Activated B cell treated with CpG ODN at 0.5 μM for 24 hours (primary cell): Measurements from ENCODE around the gene PTRH1. TPM values are rescaled to one million over a fixed set of nuclear protein-coding genes. Genes with fewer than 3 reads are reported as not detected.
A peak's percentile ranks its signal among the peaks of the same experiment; 100 is the strongest.

Experiments
- ATAC-seq: fragments of 200-7000 bp; cut with Tn5 transposase; one replicate; pipeline ENCODE4 v1.10.0; 2021; ENCODE audit warnings: low read depth, mild to moderate bottlenecking, moderate library complexity
- CTCF ChIA-PET: fragments of 350-600 bp; sonication (Branson Sonifier 250); formaldehyde crosslinking; loops from one replicate; lab custom pipeline; 2021; ENCODE audit warnings: antibody characterized with exemption; lab: Charles Lee
- POLR2A ChIA-PET: fragments of 350-600 bp; sonication (Branson Sonifier 250); formaldehyde crosslinking; loops from one replicate; lab custom pipeline; 2021; ENCODE audit warnings: antibody characterized with exemption; lab: Charles Lee
- DNase-seq: peaks from one replicate; pipeline ENCODE4 v3.0.0; 2022
- H3K27ac Mint-ChIP-seq: one replicate; pipeline ENCODE4 v1.8.0; 2020; ENCODE audit warnings: mixed read lengths
- H3K27me3 Mint-ChIP-seq: one replicate; pipeline ENCODE4 v1.8.0; 2021; ENCODE audit warnings: mixed read lengths
- H3K36me3 Mint-ChIP-seq: one replicate; pipeline ENCODE4 v1.8.0; 2021; ENCODE audit warnings: low read depth, mixed read lengths
- H3K4me1 Mint-ChIP-seq: one replicate; pipeline ENCODE4 v1.8.0; 2021; ENCODE audit warnings: mixed read lengths
- H3K4me3 Mint-ChIP-seq: one replicate; pipeline ENCODE4 v1.8.0; 2020; ENCODE audit warnings: mild to moderate bottlenecking, mixed read lengths
- H3K9me3 Mint-ChIP-seq: one replicate; pipeline ENCODE4 v1.8.0; 2020; ENCODE audit warnings: mixed read lengths
- intact Hi-C: fragments of 100-400 bp; cut with micrococcal nuclease; formaldehyde crosslinking; loops from one replicate; pipeline ENCODE4 v1.15.1; 2024
- total RNA-seq: library from RNA; stranded (reverse); gene quantifications from 2 replicates; pipeline ENCODE4 v1.2.3, GENCODE V29; 2022
- TF ChIP-seq, protein P1 (sequence below): fragments of 200-600 bp; IDR thresholded peaks from one replicate; pipeline ENCODE4 v1.8.0; 2022; ENCODE audit warnings: antibody characterized with exemption, mild to moderate bottlenecking

The PTRH1 gene
- total RNA-seq, 1 donor from 2014 or later, result 12.7 TPM

DNA sequence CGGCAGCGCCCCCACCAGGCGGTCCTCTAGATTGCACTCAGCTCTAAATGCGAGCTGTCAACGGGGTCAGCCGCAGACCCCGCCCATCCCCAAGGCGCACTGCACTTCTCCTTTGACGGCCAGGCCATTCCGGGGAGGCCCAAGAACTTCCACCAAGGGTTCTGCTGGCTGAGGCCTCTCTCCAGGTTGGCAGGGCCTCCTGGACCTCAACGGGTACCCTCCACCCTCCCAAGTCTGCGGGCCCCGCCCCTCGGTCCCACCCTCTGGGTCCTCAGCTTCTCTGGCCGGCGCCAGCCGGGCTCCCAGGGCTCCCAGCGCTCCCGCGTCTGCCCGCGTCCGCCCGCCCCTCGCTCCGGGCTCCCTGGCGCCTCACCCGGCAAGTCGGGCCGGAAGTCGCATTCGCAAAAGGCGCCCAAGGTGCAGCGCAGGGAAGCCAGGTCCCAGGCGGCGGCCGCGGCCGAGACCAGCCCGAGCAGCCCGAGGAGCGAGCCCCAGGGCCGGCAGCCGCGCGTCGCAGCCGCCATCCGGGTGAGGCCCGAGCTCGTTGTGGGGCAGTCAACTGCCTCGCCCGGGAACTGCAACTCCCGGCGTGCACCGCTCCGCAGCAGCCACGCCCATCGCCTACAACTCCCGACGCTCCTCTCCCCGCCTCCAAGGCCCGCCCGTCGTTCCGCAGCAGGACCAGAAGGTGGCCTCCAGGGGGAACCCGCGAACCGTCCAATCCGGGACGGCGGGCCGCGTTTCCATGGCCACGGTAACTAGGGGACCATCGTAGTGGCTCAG lies 19.5 kb upstream of the PTRH1 start, which contains the start of gene TOR2A:
TOR2A (minus strand) TSS at position 548 of the 783 bp plus-strand sequence; CDS start at position 524, 24 bp downstream.
- ChIA-PET POLR2A (interaction anchor here (0.5 to 2.4 kb wide), 30 partner anchors 11 to 820 kb away, joined by 3 to 24 read pairs (median 6); partner anchors contain the start of genes CDK9, ENG, FPGS and LRSAM1), CTCF (interaction anchor here (0.6 to 2.4 kb wide), 40 partner anchors 9 to 794 kb away, joined by 3 to 45 read pairs (median 5); partner anchors contain the start of genes CDK9, CFAP157, ENG and LRSAM1)
- Mint-ChIP-seq H3K27ac (peak within 1 kb of the TSS; percentile 91), H3K9me3 (no peaks in the 10 kb centered on the region), H3K4me3 (peak within 1 kb of the TSS; percentile 83), H3K4me1 (peaks cover 13% of the 10 kb centered on the region), H3K36me3 (peaks cover 34% of the 10 kb centered on the region), H3K27me3 (no peaks in the 10 kb centered on the region)
- TF ChIP-seq, protein P1, sequence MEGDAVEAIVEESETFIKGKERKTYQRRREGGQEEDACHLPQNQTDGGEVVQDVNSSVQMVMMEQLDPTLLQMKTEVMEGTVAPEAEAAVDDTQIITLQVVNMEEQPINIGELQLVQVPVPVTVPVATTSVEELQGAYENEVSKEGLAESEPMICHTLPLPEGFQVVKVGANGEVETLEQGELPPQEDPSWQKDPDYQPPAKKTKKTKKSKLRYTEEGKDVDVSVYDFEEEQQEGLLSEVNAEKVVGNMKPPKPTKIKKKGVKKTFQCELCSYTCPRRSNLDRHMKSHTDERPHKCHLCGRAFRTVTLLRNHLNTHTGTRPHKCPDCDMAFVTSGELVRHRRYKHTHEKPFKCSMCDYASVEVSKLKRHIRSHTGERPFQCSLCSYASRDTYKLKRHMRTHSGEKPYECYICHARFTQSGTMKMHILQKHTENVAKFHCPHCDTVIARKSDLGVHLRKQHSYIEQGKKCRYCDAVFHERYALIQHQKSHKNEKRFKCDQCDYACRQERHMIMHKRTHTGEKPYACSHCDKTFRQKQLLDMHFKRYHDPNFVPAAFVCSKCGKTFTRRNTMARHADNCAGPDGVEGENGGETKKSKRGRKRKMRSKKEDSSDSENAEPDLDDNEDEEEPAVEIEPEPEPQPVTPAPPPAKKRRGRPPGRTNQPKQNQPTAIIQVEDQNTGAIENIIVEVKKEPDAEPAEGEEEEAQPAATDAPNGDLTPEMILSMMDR, result peak; percentile 15
- ATAC-seq, result peak; percentile 92
- peak; percentile 96 for DNase-seq
- intact Hi-C loops, result loop anchor here (1.0 to 2.0 kb wide), 12 partner anchors 20 to 795 kb away; partner anchors contain the start of genes FPGS, PTRH1 and ST6GALNAC4

DNA sequence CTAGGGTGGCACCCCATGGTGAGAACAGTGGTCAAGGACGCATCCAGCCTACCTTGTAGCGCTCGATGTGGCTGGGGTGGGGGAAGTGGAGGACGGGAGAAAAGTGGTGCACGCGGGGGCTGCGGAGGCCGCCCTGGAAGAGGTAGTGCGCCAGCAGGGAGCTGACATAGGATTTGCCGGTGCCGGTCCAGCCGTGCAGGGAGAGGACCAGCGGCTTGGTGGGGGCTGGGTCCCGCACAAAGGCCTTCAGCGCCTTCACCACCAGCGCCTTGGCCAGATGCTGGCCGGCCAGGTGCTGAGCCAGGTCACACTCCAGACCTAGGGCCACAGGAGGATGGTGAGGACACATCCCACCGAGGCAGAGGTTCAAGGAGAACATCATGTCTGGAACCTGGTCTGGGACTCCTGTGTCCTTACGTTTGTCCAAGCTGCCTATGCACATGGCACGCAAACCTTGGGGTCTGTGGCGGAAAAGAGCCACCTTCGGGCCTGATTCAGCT lies 18.8 kb upstream of the PTRH1 start:
- ATAC-seq (no peak), DNase-seq (no peak)
- ChIA-PET CTCF (interaction anchor here (0.6 to 2.4 kb wide), 32 partner anchors 9 to 794 kb away, joined by 3 to 45 read pairs (median 5); partner anchors contain the start of genes CDK9, ENG, LRSAM1 and PTRH1), POLR2A (interaction anchor here (0.7 to 2.4 kb wide), 27 partner anchors 11 to 820 kb away, joined by 3 to 24 read pairs (median 7); partner anchors contain the start of genes CDK9, ENG, LRSAM1 and PTRH1)
- peaks cover 30% of the 10 kb centered on the region for H3K36me3 Mint-ChIP-seq
- no peaks in the 10 kb centered on the region for H3K9me3 Mint-ChIP-seq
- intact Hi-C loops, result loop anchor here (1.0 to 2.0 kb wide), 5 partner anchors 19 to 794 kb away; partner anchors contain the start of gene PTRH1
- TF ChIP-seq, protein P1, result no peak
- H3K4me1 Mint-ChIP-seq, result peaks cover 13% of the 10 kb centered on the region
- H3K27ac Mint-ChIP-seq, result peak overlapping the region; percentile 72
- no peaks in the 10 kb centered on the region for H3K27me3 Mint-ChIP-seq
- H3K4me3 Mint-ChIP-seq, result peak overlapping the region; percentile 83

DNA sequence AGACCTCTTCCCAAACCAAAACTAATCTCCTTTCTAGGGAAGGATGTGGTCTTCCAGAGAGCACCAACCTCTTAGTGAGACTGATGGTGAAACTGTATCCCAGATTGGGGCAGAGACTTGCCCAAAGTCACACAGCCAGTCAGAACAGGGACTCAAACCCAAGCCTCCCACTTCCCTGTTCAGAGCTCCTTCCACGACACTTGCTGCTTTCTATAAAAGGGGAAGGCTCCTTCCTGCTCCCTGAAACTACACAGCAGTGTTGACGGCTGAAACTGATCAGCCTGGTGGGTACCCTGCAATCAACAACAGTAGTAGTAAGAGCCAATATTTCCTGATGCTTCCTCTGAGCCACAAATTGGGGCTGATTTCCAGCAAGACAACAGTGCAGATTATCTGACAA lies 18.2 kb upstream of the PTRH1 start:
- Mint-ChIP-seq H3K9me3 (no peaks in the 10 kb centered on the region), H3K27me3 (no peaks in the 10 kb centered on the region), H3K27ac (peak overlapping the region; percentile 72), H3K4me1 (peaks cover 13% of the 10 kb centered on the region), H3K4me3 (peak overlapping the region; percentile 83), H3K36me3 (peaks cover 23% of the 10 kb centered on the region)
- POLR2A ChIA-PET, result interaction anchor here (1.9 to 2.4 kb wide), 2 partner anchors 38 to 132 kb away, joined by 8 to 21 read pairs; no protein-coding TSS in a partner anchor
- TF ChIP-seq, protein P1, result no peak
- DNase-seq (no peak), ATAC-seq (no peak)
- CTCF ChIA-PET, result interaction anchor here (0.9 to 1.9 kb wide), 3 partner anchors 188 to 793 kb away, joined by 3 to 12 read pairs (median 5); no protein-coding TSS in a partner anchor
- intact Hi-C loops, result loop anchor here (1.0 to 2.0 kb wide), 5 partner anchors 18 to 793 kb away; partner anchors contain the start of gene PTRH1

DNA sequence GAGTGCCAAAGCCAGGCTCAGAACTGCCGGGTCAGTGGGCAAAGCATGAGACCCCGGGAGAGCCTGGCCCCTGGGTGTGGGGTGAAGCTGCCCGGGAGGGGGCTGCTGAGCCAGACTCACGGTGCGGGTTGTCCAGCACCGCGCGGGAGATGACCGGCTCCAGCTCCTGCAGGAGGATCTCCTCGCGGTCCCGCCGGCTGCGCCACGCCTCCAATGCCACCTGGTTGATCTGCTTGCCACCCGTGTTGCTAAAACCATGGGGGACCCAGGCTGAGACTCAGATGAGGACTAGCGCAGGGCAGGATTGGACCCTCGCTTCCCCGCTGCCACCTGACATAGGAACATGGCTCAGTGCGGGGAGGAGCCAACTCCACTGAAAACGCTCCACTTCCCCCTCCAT lies 17.0 kb upstream of the PTRH1 start:
- ChIA-PET CTCF (interaction anchor here (0.9 kb wide), 1 partner anchor 189 kb away, joined by 3 read pairs; no protein-coding TSS in a partner anchor), POLR2A (no interaction called here)
- Mint-ChIP-seq H3K27me3 (no peaks in the 10 kb centered on the region), H3K36me3 (peaks cover 13% of the 10 kb centered on the region), H3K27ac (no peak overlapping the region), H3K4me3 (no peak overlapping the region), H3K4me1 (peaks cover 13% of the 10 kb centered on the region), H3K9me3 (no peaks in the 10 kb centered on the region)
- TF ChIP-seq, protein P1, result no peak
- no peak for DNase-seq
- intact Hi-C loops, result no loop called here
- no peak for ATAC-seq
